Kidney (tissue), 14 donors: ENCODE results near the gene IRS2. TPM values are rescaled to one million over a fixed set of nuclear protein-coding genes. Genes with fewer than 3 reads are reported as not detected.

Experiments used
- DNase-seq, 5 donors: peaks; one replicate each; pipeline ENCODE4 v3.0.0-alpha.2; 2013 to 2020
- FAIRE-seq: peaks from 2 replicates; lab custom pipeline; 2012; peaks lifted over from hg19 to GRCh38; lab: Jason Lieb, UNC
- H3K27ac ChIP-seq, 2 donors: one replicate each; pipeline ENCODE4 v1.7.0; 2013; ENCODE audit warnings: low read depth in 2 of 2, low read length in 2 of 2, inconsistent platforms in 1 of 2
- H3K27me3 ChIP-seq: one replicate; pipeline ENCODE4 v1.7.1; 2013; ENCODE audit warnings: low read length, inconsistent platforms; ENCODE audit not compliant: control insufficient read depth, insufficient read depth
- H3K36me3 ChIP-seq, 3 donors: one replicate each; pipeline versions ENCODE4 v1.7.0 to v1.7.1; 2013; ENCODE audit warnings: low read length in 3 of 3, control low read depth in 1 of 3, inconsistent platforms in 1 of 3; ENCODE audit not compliant: insufficient read depth in 3 of 3, control insufficient read depth in 2 of 3
- H3K4me1 ChIP-seq, 3 donors: one replicate each; pipeline versions ENCODE4 v1.7.0 to v1.7.1; 2013; ENCODE audit warnings: low read length in 3 of 3, inconsistent platforms in 1 of 3, low read depth in 1 of 3; ENCODE audit not compliant: control insufficient read depth in 2 of 3, insufficient read depth in 2 of 3
- H3K4me3 ChIP-seq, 3 donors: one replicate each; pipeline versions ENCODE4 v1.7.0 to v1.8.1; 2013; ENCODE audit warnings: low read length in 3 of 3, control low read depth in 1 of 3, inconsistent platforms in 1 of 3
- H3K9ac ChIP-seq, 3 donors: one replicate each; pipeline versions ENCODE4 v1.7.0 to v1.7.1; 2013; ENCODE audit warnings: low read length in 3 of 3, control low read depth in 1 of 3, inconsistent platforms in 1 of 3
- H3K9me3 ChIP-seq, 3 donors: one replicate each; pipeline versions ENCODE4 v1.7.0 to v1.7.1; 2013; ENCODE audit warnings: low read length in 3 of 3, control low read depth in 1 of 3, inconsistent platforms in 1 of 3; ENCODE audit not compliant: control insufficient read depth in 2 of 3, insufficient read depth in 1 of 3
- intact Hi-C: fragments of 100-400 bp; cut with DNase I; formaldehyde crosslinking; loops from one replicate; pipeline ENCODE4 v1.11.1; 2022
- polyA plus RNA-seq: library from polyadenylated mRNA; stranded (reverse); fragments of 350-450 nt; fragmentation: Illumina TruSeq; extraction: RNeasy Lipid Tissue Mini Kit (QIAGEN cat#74804); gene quantifications from one replicate; pipeline ENCODE4 v1.2.3, GENCODE V29; 2014; ENCODE audit warnings: low read depth, low replicate concordance; ENCODE audit not compliant: insufficient read depth
- total RNA-seq: library from RNA; stranded (reverse); fragmentation: NEBNext Ultra II Directional; extraction: Animal tissue kit (Norgen Biotek cat#: 25700); gene quantifications from one replicate; pipeline ENCODE4 v1.2.1, GENCODE V29; 2021
- TF ChIP-seq, protein P1 (sequence below): IDR thresholded peaks from 3 replicates; pipeline ENCODE4 v1.5.1; 2012; ENCODE audit warnings: mild to moderate bottlenecking, moderate library complexity, borderline replicate concordance; ENCODE audit not compliant: insufficient read depth; ENCODE audit errors: extremely low read depth
- donor health status: control.
- donor health status: control.
- donor health status: control.
- donor health status: control.
- donor health status: control.
- donor health status: DM: yes; HTN: yes; CAD: no.
- donor health status: Normal renal cell carcinoma (clear cell type).

IRS2 gene
- total and polyA plus RNA-seq, 2 donors from 2014 or later, result 2.1 to 12.9 TPM

- intact Hi-C loops, result no loop called here
- H3K27me3 ChIP-seq, result no peaks in the 10 kb centered on the region
- peaks cover 0 to 3% (median 0%) of the 10 kb centered on the region in 3 donors for H3K36me3 ChIP-seq
- H3K4me3 ChIP-seq, result no peak overlapping the region
- DNase-seq (no peak), FAIRE-seq (no peak)
- H3K9ac ChIP-seq, result no peak overlapping the region
- no peak overlapping the region for H3K27ac ChIP-seq
- peaks cover 0 to 5% (median 2%) of the 10 kb centered on the region in 3 donors for H3K4me1 ChIP-seq
- TF ChIP-seq, protein P1, sequence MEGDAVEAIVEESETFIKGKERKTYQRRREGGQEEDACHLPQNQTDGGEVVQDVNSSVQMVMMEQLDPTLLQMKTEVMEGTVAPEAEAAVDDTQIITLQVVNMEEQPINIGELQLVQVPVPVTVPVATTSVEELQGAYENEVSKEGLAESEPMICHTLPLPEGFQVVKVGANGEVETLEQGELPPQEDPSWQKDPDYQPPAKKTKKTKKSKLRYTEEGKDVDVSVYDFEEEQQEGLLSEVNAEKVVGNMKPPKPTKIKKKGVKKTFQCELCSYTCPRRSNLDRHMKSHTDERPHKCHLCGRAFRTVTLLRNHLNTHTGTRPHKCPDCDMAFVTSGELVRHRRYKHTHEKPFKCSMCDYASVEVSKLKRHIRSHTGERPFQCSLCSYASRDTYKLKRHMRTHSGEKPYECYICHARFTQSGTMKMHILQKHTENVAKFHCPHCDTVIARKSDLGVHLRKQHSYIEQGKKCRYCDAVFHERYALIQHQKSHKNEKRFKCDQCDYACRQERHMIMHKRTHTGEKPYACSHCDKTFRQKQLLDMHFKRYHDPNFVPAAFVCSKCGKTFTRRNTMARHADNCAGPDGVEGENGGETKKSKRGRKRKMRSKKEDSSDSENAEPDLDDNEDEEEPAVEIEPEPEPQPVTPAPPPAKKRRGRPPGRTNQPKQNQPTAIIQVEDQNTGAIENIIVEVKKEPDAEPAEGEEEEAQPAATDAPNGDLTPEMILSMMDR, result no peak
- H3K9me3 ChIP-seq, result no peaks in the 10 kb centered on the region
Measured at GRCh38 chr13:109760951-109761350, 25.4 kb downstream of the IRS2 start.

DNA sequence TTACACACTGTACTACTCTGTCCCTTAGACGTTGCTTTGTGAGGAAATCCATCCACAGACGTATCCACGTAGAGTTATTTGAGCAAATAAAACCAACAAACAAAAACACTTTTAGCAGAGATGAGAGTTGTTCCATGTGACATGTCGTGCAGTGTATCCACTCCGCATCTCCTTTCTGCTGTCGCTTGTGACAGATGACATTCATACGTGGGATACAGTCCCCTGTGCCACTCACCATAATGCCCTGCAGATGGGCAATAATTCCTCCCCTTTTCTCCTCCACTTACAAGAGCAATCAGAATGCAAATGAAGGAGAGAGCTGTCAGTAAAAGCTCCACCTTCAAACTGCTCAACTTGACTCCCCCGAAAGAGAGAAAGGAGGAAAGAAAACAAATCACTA is 26.0 kb downstream of the IRS2 start:
- intact Hi-C loops, result no loop called here
- DNase-seq, result no peak
- peaks cover 0 to 9% (median 0%) of the 10 kb centered on the region in 3 donors for H3K36me3 ChIP-seq
- H3K9me3 ChIP-seq, result no peaks in the 10 kb centered on the region
- H3K4me1 ChIP-seq, result peaks cover 0 to 5% (median 2%) of the 10 kb centered on the region in 3 donors
- H3K4me3 ChIP-seq, result no peak overlapping the region
- TF ChIP-seq, protein P1, result no peak
- H3K27me3 ChIP-seq, result no peaks in the 10 kb centered on the region
- no peak for FAIRE-seq
- H3K27ac ChIP-seq, result no peak overlapping the region
- no peak overlapping the region for H3K9ac ChIP-seq

DNA sequence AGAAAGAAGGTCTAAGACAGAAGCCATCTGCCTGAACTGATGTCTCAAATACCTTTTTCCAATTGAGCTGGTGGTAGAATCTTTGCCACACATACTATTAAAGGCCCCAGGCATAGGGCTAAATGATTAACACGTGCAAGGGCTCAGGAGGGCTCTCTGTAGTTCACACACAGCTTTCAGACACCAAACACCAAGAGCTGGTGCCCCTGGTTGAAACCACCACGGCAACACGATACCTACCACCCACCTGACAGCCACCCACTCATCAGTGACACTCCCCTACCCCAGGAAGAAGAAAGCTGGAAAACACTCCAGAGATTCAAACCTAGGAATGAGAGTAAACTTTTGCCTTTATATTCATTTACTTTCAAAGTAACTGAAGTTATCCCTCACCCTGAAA is 26.8 kb downstream of the IRS2 start:
- no peak overlapping the region for H3K4me3 ChIP-seq
- peaks cover 0 to 16% (median 5%) of the 10 kb centered on the region in 3 donors for H3K36me3 ChIP-seq
- H3K27ac ChIP-seq, result no peak overlapping the region
- no peak for FAIRE-seq
- no peak overlapping the region for H3K9ac ChIP-seq
- H3K9me3 ChIP-seq, result no peaks in the 10 kb centered on the region
- H3K27me3 ChIP-seq, result no peaks in the 10 kb centered on the region
- intact Hi-C loops, result no loop called here
- TF ChIP-seq, protein P1, result no peak
- H3K4me1 ChIP-seq, result peaks cover 0 to 5% (median 2%) of the 10 kb centered on the region in 3 donors
- DNase-seq, result peak in 1 of 5 donors; percentile 16
